Activated B cell treated with CpG ODN at 0.5 μM for 24 hours (primary cell): ENCODE results near the gene FRY. TPM values are rescaled to one million over a fixed set of nuclear protein-coding genes. Genes with fewer than 3 reads are reported as not detected.

Source experiments
- ATAC-seq: fragments of 200-7000 bp; cut with Tn5 transposase; one replicate; pipeline ENCODE4 v1.10.0; 2021; ENCODE audit warnings: low read depth, mild to moderate bottlenecking, moderate library complexity
- CTCF ChIA-PET: fragments of 350-600 bp; sonication (Branson Sonifier 250); formaldehyde crosslinking; loops from one replicate; lab custom pipeline; 2021; ENCODE audit warnings: antibody characterized with exemption; lab: Charles Lee
- POLR2A ChIA-PET: fragments of 350-600 bp; sonication (Branson Sonifier 250); formaldehyde crosslinking; loops from one replicate; lab custom pipeline; 2021; ENCODE audit warnings: antibody characterized with exemption; lab: Charles Lee
- DNase-seq: peaks from one replicate; pipeline ENCODE4 v3.0.0; 2022
- H3K27ac Mint-ChIP-seq: one replicate; pipeline ENCODE4 v1.8.0; 2020; ENCODE audit warnings: mixed read lengths
- H3K27me3 Mint-ChIP-seq: one replicate; pipeline ENCODE4 v1.8.0; 2021; ENCODE audit warnings: mixed read lengths
- H3K36me3 Mint-ChIP-seq: one replicate; pipeline ENCODE4 v1.8.0; 2021; ENCODE audit warnings: low read depth, mixed read lengths
- H3K4me1 Mint-ChIP-seq: one replicate; pipeline ENCODE4 v1.8.0; 2021; ENCODE audit warnings: mixed read lengths
- H3K4me3 Mint-ChIP-seq: one replicate; pipeline ENCODE4 v1.8.0; 2020; ENCODE audit warnings: mild to moderate bottlenecking, mixed read lengths
- H3K9me3 Mint-ChIP-seq: one replicate; pipeline ENCODE4 v1.8.0; 2020; ENCODE audit warnings: mixed read lengths
- intact Hi-C: fragments of 100-400 bp; cut with micrococcal nuclease; formaldehyde crosslinking; loops from one replicate; pipeline ENCODE4 v1.15.1; 2024
- total RNA-seq: library from RNA; stranded (reverse); gene quantifications from 2 replicates; pipeline ENCODE4 v1.2.3, GENCODE V29; 2022
- TF ChIP-seq, protein P1 (sequence below): fragments of 200-600 bp; IDR thresholded peaks from one replicate; pipeline ENCODE4 v1.8.0; 2022; ENCODE audit warnings: antibody characterized with exemption, mild to moderate bottlenecking

FRY gene
- total RNA-seq, 1 donor from 2014 or later, result 4.8 TPM

DNA sequence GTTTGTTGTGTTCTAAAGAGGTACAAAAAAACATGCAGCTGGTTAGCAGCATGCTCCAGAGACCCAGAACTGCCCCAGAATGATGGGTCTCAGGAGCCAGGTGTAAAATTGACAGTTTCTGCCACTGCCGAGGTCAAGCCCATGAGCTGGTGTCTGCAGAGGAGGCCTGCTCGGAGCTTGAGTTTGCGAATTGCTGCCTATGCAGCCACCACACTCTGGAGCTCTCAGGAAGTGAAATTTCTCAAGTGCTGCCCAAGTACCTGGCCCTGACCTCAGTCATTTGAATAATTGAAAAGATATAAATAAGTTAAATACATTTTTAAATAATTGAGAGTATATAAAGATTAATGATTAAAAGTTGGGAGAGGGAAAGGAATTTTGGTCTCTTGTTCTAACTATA lies 217.2 kb downstream of the FRY start:
- CTCF ChIA-PET, result no interaction called here
- intact Hi-C loops, result no loop called here
- POLR2A ChIA-PET, result no interaction called here

GRCh38 chr13:32252812-32253438 lies 221.4 kb downstream of the FRY start:
- Mint-ChIP-seq H3K9me3 (no peaks in the 10 kb centered on the region), H3K27me3 (no peaks in the 10 kb centered on the region), H3K36me3 (no peaks in the 10 kb centered on the region), H3K4me1 (no peaks in the 10 kb centered on the region), H3K4me3 (no peak overlapping the region), H3K27ac (no peak overlapping the region)
- CTCF ChIA-PET, result no interaction called here
- POLR2A ChIA-PET, result no interaction called here
- ATAC-seq (no peak), DNase-seq (no peak)
- intact Hi-C loops, result no loop called here
- TF ChIP-seq, protein P1, sequence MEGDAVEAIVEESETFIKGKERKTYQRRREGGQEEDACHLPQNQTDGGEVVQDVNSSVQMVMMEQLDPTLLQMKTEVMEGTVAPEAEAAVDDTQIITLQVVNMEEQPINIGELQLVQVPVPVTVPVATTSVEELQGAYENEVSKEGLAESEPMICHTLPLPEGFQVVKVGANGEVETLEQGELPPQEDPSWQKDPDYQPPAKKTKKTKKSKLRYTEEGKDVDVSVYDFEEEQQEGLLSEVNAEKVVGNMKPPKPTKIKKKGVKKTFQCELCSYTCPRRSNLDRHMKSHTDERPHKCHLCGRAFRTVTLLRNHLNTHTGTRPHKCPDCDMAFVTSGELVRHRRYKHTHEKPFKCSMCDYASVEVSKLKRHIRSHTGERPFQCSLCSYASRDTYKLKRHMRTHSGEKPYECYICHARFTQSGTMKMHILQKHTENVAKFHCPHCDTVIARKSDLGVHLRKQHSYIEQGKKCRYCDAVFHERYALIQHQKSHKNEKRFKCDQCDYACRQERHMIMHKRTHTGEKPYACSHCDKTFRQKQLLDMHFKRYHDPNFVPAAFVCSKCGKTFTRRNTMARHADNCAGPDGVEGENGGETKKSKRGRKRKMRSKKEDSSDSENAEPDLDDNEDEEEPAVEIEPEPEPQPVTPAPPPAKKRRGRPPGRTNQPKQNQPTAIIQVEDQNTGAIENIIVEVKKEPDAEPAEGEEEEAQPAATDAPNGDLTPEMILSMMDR, result no peak

More for the DNA sequence above, 217.2 kb downstream of the FRY start:
- H3K27me3 Mint-ChIP-seq, result no peaks in the 10 kb centered on the region
- H3K36me3 Mint-ChIP-seq, result no peaks in the 10 kb centered on the region
- H3K27ac Mint-ChIP-seq, result no peak overlapping the region
- TF ChIP-seq, protein P1, result no peak
- no peak for ATAC-seq
- H3K9me3 Mint-ChIP-seq, result no peaks in the 10 kb centered on the region
- no peaks in the 10 kb centered on the region for H3K4me1 Mint-ChIP-seq
- no peak for DNase-seq
- no peak overlapping the region for H3K4me3 Mint-ChIP-seq

GRCh38 chr13:32253911-32254399 lies 222.4 kb downstream of the FRY start:
- TF ChIP-seq, protein P1, result no peak
- H3K36me3 Mint-ChIP-seq, result no peaks in the 10 kb centered on the region
- ChIA-PET POLR2A (no interaction called here), CTCF (interaction anchor here (1.4 kb wide), 1 partner anchor 14 kb away, joined by 4 read pairs; no protein-coding TSS in a partner anchor)
- DNase-seq (no peak), ATAC-seq (no peak)
- intact Hi-C loops, result no loop called here
- H3K4me3 Mint-ChIP-seq, result no peak overlapping the region
- no peaks in the 10 kb centered on the region for H3K27me3 Mint-ChIP-seq
- no peaks in the 10 kb centered on the region for H3K4me1 Mint-ChIP-seq
- H3K27ac Mint-ChIP-seq, result no peak overlapping the region
- H3K9me3 Mint-ChIP-seq, result no peaks in the 10 kb centered on the region

- intact Hi-C loops, result no loop called here
- no peak overlapping the region for H3K4me3 Mint-ChIP-seq
- H3K4me1 Mint-ChIP-seq, result no peaks in the 10 kb centered on the region
- no peaks in the 10 kb centered on the region for H3K9me3 Mint-ChIP-seq
- H3K27ac Mint-ChIP-seq, result no peak overlapping the region
- no peaks in the 10 kb centered on the region for H3K27me3 Mint-ChIP-seq
- no peaks in the 10 kb centered on the region for H3K36me3 Mint-ChIP-seq
- ChIA-PET POLR2A (no interaction called here), CTCF (interaction anchor here (1.4 kb wide), 1 partner anchor 14 kb away, joined by 4 read pairs; no protein-coding TSS in a partner anchor)
- no peak for ATAC-seq
- TF ChIP-seq, protein P1, result no peak
- DNase-seq, result no peak
Measured at GRCh38 chr13:32254416-32254815, 222.8 kb downstream of the FRY start.

DNA sequence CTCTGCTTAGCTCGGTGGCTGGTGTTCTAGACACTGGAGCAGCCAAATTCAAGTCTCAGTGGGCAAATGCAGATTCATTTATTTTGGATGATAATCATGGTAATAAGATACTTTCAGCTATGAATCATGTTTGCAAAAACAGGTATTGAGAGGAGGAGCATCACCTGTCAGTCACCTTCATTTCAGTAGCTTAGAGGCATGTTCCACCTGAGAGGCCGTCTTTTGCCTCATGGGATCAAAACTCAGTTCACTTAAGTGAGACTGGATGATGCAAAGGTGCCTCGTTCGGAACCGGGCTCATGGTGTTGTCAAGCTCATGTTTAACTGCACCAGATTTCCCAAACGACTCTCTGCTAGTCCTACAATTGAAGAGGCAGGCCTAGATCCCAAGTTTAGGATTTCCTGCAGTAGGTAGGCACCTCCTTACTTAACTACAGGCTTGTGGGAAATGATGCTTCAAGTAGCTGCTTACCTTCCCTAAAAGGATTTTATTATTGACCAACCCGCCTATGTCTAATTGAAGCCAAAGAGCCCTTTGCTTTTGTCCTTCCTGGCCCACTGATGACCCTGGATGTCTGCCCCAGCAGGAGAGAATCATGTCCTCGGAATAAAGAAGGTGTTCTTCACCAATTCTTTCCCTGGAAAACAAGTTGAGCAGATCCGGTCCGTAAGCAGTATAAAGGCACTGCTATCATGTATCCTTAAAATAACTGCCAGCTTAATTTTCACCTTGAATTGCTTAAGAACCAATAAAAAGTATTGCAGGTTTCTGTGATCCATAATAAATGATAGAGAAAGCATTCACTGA lies 223.5 kb downstream of the FRY start:
- POLR2A ChIA-PET, result no interaction called here
- no peak for DNase-seq

More for the DNA sequence above, 223.5 kb downstream of the FRY start:
- H3K27me3 Mint-ChIP-seq, result no peaks in the 10 kb centered on the region
- no peak for ATAC-seq
- no peak overlapping the region for H3K27ac Mint-ChIP-seq
- TF ChIP-seq, protein P1, result no peak
- H3K4me1 Mint-ChIP-seq, result no peaks in the 10 kb centered on the region
- CTCF ChIA-PET, result interaction anchor here (1.1 to 1.4 kb wide), 2 partner anchors 13 to 187 kb away, joined by 3 to 4 read pairs; no protein-coding TSS in a partner anchor
- intact Hi-C loops, result no loop called here
- H3K36me3 Mint-ChIP-seq, result no peaks in the 10 kb centered on the region
- H3K4me3 Mint-ChIP-seq, result no peak overlapping the region
- no peaks in the 10 kb centered on the region for H3K9me3 Mint-ChIP-seq
